Measurements from ENCODE around the gene ANKRD55. TPM values are rescaled to one million over a fixed set of nuclear protein-coding genes. Genes with fewer than 3 reads are reported as not detected.
"Not testable (repeated sequence)": the region's sequence is repeated elsewhere in the genome, so short reads cannot be mapped to it uniquely, and the experiment has no call there.

Gene ANKRD55
- total RNA-seq, 1 donor = under 0.01 TPM

GRCh38 chr5:56090793-56091460 lies 142.2 kb downstream of the ANKRD55 start:
- no peak for TF ChIP-seq CTCF (IDR thresholded peaks at IDR 0.05; ENCODE audit: insufficient read depth, low read depth, low read length)
- H3K4me3 ChIP-seq (ENCODE audit: low read depth, low read length) = no peak overlapping the region
- DNase-seq (ENCODE audit: low read depth) = no peak

DNA sequence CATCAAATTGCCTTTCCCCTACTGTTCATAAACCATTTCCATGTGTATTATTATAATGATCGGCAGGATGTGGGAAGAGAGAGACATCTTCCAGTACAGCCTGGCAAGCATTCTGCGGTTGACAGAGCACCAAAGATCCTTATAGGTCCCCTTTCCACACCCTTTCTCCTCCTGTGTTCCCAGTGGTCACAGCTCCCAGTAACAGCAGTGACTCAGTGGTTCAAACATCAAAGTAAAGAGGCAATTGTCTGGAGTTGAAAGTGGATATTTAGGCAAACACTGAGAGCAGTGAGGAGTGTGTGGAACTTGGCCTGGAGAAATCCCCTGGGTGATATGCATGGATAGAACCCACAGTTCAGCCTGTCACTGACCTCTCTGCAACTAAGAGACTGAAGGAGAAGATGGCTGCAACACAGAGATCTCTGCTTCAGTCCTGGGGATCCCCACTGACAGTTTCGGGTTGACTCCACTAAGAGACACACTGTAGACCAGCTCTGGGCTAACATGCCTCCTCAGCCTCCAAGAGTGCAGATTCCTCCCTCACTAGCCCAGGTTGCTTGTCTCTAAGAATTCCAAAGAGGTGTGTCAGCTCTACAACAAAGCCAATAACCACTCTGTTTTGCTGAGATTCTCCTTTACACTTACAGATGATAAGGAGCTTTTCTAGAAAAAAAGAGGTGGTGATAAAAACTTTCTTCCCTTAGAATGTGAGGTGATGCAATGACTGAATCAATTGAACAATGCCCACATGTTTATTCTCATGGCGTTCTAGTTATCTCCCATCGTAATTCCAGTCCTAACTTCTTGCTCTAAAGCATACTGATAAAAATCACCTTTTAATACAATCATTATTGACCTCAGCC lies 143.9 kb downstream of the ANKRD55 start:
- TF ChIP-seq CTCF (IDR thresholded peaks at IDR 0.05; ENCODE audit: insufficient read depth, low read depth, low read length) = no peak
- peak; percentile 73 for DNase-seq (ENCODE audit: low read depth)
- H3K4me3 ChIP-seq (ENCODE audit: low read depth, low read length) = no peak overlapping the region

- no peak overlapping the region for H3K4me3 ChIP-seq (ENCODE audit: low read depth, low read length)
- no peak for DNase-seq (ENCODE audit: low read depth)
- TF ChIP-seq CTCF (IDR thresholded peaks at IDR 0.05; ENCODE audit: insufficient read depth, low read depth, low read length) = no peak
These were observed 144.6 kb downstream of the ANKRD55 start for GRCh38 chr5:56088431-56088949.

- TF ChIP-seq CTCF (IDR thresholded peaks at IDR 0.05; ENCODE audit: insufficient read depth, low read depth, low read length) = no peak
- no peak overlapping the region for H3K4me3 ChIP-seq (ENCODE audit: low read depth, low read length)
- peak; percentile 95 for DNase-seq (ENCODE audit: low read depth)
These were observed 147.9 kb downstream of the ANKRD55 start for GRCh38 chr5:56085193-56085592.

- DNase-seq (ENCODE audit: low read depth) = no peak
- no peak for TF ChIP-seq CTCF (IDR thresholded peaks at IDR 0.05; ENCODE audit: insufficient read depth, low read depth, low read length)
- no peak overlapping the region for H3K4me3 ChIP-seq (ENCODE audit: low read depth, low read length)
These were observed 149.8 kb downstream of the ANKRD55 start for GRCh38 chr5:56083286-56083854.

- DNase-seq (ENCODE audit: low read depth) = peak; percentile 86
- H3K4me3 ChIP-seq (ENCODE audit: low read depth, low read length) = not testable (repeated sequence)
These were observed 152.0 kb downstream of the ANKRD55 start for GRCh38 chr5:56081053-56081642.

Data from fibroblast of villous mesenchyme (primary cell).